T-helper 1 cell (primary cell): ENCODE results near the gene SENP6.

Experiments
- DNase-seq, 5 donors: peaks; one replicate each; pipeline ENCODE4 v3.0.0-alpha.2; 2012 to 2020

The SENP6 gene

GRCh38 chr6:75748743-75749538 lies 147.3 kb downstream of the SENP6 start, which contains the start of gene MYO6:
Gene MYO6, plus strand, starts transcription at chr6:75749239. Its CDS starts 68,309 bp downstream, at chr6:75817548.
- DNase-seq: peak; percentile 5 to 46 (median 18)

GRCh38 chr6:75751443-75751842 lies 149.8 kb downstream of the SENP6 start:
- DNase-seq: no peak

- no peak for DNase-seq
Observed at GRCh38 chr6:75752365-75752764, 150.7 kb downstream of the SENP6 start.

- DNase-seq: no peak
Observed at GRCh38 chr6:75755704-75756103, 154.0 kb downstream of the SENP6 start.

- DNase-seq: no peak
Observed at GRCh38 chr6:75757295-75757694, 155.6 kb downstream of the SENP6 start.

- no peak for DNase-seq
Observed at GRCh38 chr6:75758061-75758460, 156.4 kb downstream of the SENP6 start.

GRCh38 chr6:75759207-75759606 lies 157.5 kb downstream of the SENP6 start:
- no peak for DNase-seq

- no peak for DNase-seq
Observed at GRCh38 chr6:75760320-75760719, 158.6 kb downstream of the SENP6 start.

GRCh38 chr6:75761489-75761888 lies 159.8 kb downstream of the SENP6 start:
- DNase-seq: no peak

GRCh38 chr6:75762063-75762462 lies 160.4 kb downstream of the SENP6 start:
- no peak for DNase-seq

- DNase-seq: no peak
Observed at GRCh38 chr6:75766387-75766786, 164.7 kb downstream of the SENP6 start.
